Adrenal gland (tissue), 12 donors: ENCODE data around the gene TMEM207. TPM values are rescaled to one million over a fixed set of nuclear protein-coding genes. Genes with fewer than 3 reads are reported as not detected.

ENCODE experiments used
- DNase-seq, 7 donors: peaks; one replicate each; pipeline ENCODE4 v3.0.0-alpha.2; 2019 to 2020
- H3K27ac ChIP-seq, 5 donors: fragments of 200-600 bp; sonication (generic) in 4 of 5; 1 replicate in 3 of 5; 2 replicates in 2 of 5; pipeline versions ENCODE4 v1.5.1 to v1.8.0; 2016 to 2020; ENCODE audit warnings: mild to moderate bottlenecking in 1 of 5
- H3K27me3 ChIP-seq: fragments of 200-600 bp; 2 replicates; pipeline ENCODE4 v1.8.0; 2021
- H3K36me3 ChIP-seq, 2 donors: fragments of 200-600 bp; replicated peaks in 1 of 2; 1 replicate in 1 of 2; 2 replicates in 1 of 2; pipeline versions ENCODE4 v1.5.1 to v1.8.0; 2018 to 2022
- H3K4me1 ChIP-seq, 2 donors: fragments of 200-600 bp; replicated peaks in 1 of 2; 1 replicate in 1 of 2; 2 replicates in 1 of 2; pipeline versions ENCODE4 v1.5.1 to v1.8.0; 2018 to 2021
- H3K4me3 ChIP-seq, 4 donors: fragments of 200-600 bp; sonication (generic) in 3 of 4; one replicate each; pipeline ENCODE4 v1.5.1; 2016 to 2018
- H3K9me3 ChIP-seq, 3 donors: fragments of 200-600 bp; sonication (generic) in 1 of 3; replicated peaks in 1 of 3; 1 replicate in 2 of 3; 2 replicates in 1 of 3; pipeline versions ENCODE4 v1.5.1 to v1.8.0; 2016 to 2021
- CTCF ChIP-seq, 6 experiments: fragments of 450-650 bp in 4 of 6; fragments of 200-600 bp in 2 of 6; sonication (generic) in 1 of 6; IDR thresholded peaks; 1 replicate in 5 of 6; 2 replicates in 1 of 6; pipeline versions ENCODE4 v1.5.1 to v1.8.0; 2016 to 2021; ENCODE audit warnings: antibody characterized with exemption in 6 of 6, mild to moderate bottlenecking in 2 of 6, moderate library complexity in 1 of 6
- POLR2A ChIP-seq, 2 donors: fragments of 450-650 bp; IDR thresholded peaks; one replicate each; pipeline ENCODE4 v1.6.1; 2017; ENCODE audit warnings: antibody characterized with exemption in 2 of 2, mild to moderate bottlenecking in 2 of 2, moderate library complexity in 1 of 2
- WGBS, 4 donors: extraction: QIAGEN DNeasy Blood & Tissue Kit in 2 of 4; methylation state at CpG; one replicate each; pipeline versions ENCODE4 v1.1.5 to v1.1.7; 2013 to 2017; 5-methylcytosine and 5-hydroxymethylcytosine counted together
- intact Hi-C, 2 donors: fragments of 100-400 bp; cut with DNase I; formaldehyde crosslinking; loops; one replicate each; pipeline versions ENCODE4 v1.14.1 to v1.15.0; 2022 to 2023
- polyA plus RNA-seq, 3 donors: library from polyadenylated mRNA; stranded (reverse); fragments of 200-250 nt in 2 of 3; fragments of 350-450 nt in 1 of 3; fragmentation: Illumina TruSeq in 1 of 3; extraction: RNeasy Lipid Tissue Mini Kit (QIAGEN cat#74804) in 1 of 3; gene quantifications; one replicate each; pipeline ENCODE4 v1.2.3, GENCODE V29; 2013 to 2014
- total RNA-seq, 9 donors: library from RNA; depleted of rRNA in 4 of 9; stranded (reverse); fragments of >200 nt in 4 of 9; fragments of 120-200 nt in 1 of 9; fragmentation: NEBNext Ultra II Directional in 1 of 9; extraction: Animal tissue kit (Norgen Biotek cat#: 25700) in 1 of 9; gene quantifications; one replicate each; pipeline versions ENCODE4 v1.1.0 to v1.2.4, GENCODE V29; 2013 to 2023
- donor health status: healthy with polysubstance abuse.
- donor health status: Bipolar disorder and iron deficiency.
- donor health status: DM: yes; HTN: yes; CAD: no.
- donor health status: DM: no; HTN: no; CAD: no.
- donor health status: DM: no; HTN: no; CAD: no.
- donor health status: DM: yes; HTN: yes; CAD: no.

TMEM207 gene
- total and polyA plus RNA-seq, 12 donors = not detected

DNA sequence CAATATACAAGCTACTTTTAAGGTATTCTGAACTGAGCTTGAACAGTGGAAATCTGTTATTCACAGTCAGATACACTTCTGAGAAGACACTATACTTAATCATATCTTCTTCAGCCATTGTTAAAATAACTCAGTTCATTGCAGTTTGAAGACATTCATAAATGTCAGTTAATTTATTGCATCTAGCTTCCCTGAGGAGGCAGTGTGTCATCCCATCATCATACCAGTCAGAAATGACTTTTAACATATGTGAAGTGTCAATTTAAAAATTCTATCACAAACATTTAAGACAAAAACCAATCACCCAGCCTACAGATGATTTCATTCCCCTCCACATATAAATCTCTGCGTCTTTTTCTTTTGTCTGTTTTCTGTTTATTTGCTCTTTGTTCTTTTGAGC lies 7.5 kb downstream of the TMEM207 start:
- Histone ChIP-seq H3K4me1 (peaks cover 0 to 15% of the 10 kb centered on the region in 2 donors), H3K36me3 (no peaks in the 10 kb centered on the region), H3K4me3 (no peak overlapping the region), H3K27ac (no peak overlapping the region), H3K27me3 (no peaks in the 10 kb centered on the region), H3K9me3 (no peaks in the 10 kb centered on the region)
- no peak for DNase-seq
- WGBS, 4 donors = 86 to 100% (median 97%) methylated on average over 1 of the region's 1 CpG
- intact Hi-C loops = no loop called here
- TF ChIP-seq POLR2A (IDR thresholded peaks at IDR 0.05) = no peak
- no peak for TF ChIP-seq CTCF (IDR thresholded peaks at IDR 0.05)

GRCh38 chr3:190436331-190436730 lies 13.4 kb downstream of the TMEM207 start:
- intact Hi-C loops = no loop called here
- no peaks in the 10 kb centered on the region for H3K36me3 ChIP-seq
- H3K27ac ChIP-seq = no peak overlapping the region
- TF ChIP-seq POLR2A (IDR thresholded peaks at IDR 0.05) (no peak), CTCF (IDR thresholded peaks at IDR 0.05) (no peak)
- no peaks in the 10 kb centered on the region for H3K27me3 ChIP-seq
- WGBS, 4 donors = 69 to 81% (median 74%) methylated on average over 2 of the region's 2 CpGs
- H3K4me1 ChIP-seq = no peaks in the 10 kb centered on the region
- H3K9me3 ChIP-seq = no peaks in the 10 kb centered on the region
- no peak for DNase-seq
- no peak overlapping the region for H3K4me3 ChIP-seq

- H3K36me3 ChIP-seq = no peaks in the 10 kb centered on the region
- H3K27ac ChIP-seq = no peak overlapping the region
- H3K4me1 ChIP-seq = no peaks in the 10 kb centered on the region
- TF ChIP-seq POLR2A (IDR thresholded peaks at IDR 0.05) = no peak
- no peak for TF ChIP-seq CTCF (IDR thresholded peaks at IDR 0.05)
- no peaks in the 10 kb centered on the region for H3K9me3 ChIP-seq
- DNase-seq = no peak
- WGBS, 4 donors = 50 to 75% (median 66%) methylated on average over 3 of the region's 3 CpGs
- H3K27me3 ChIP-seq = no peaks in the 10 kb centered on the region
- H3K4me3 ChIP-seq = no peak overlapping the region
- intact Hi-C loops = no loop called here
These were observed 14.1 kb downstream of the TMEM207 start for GRCh38 chr3:190435618-190436017.

DNA sequence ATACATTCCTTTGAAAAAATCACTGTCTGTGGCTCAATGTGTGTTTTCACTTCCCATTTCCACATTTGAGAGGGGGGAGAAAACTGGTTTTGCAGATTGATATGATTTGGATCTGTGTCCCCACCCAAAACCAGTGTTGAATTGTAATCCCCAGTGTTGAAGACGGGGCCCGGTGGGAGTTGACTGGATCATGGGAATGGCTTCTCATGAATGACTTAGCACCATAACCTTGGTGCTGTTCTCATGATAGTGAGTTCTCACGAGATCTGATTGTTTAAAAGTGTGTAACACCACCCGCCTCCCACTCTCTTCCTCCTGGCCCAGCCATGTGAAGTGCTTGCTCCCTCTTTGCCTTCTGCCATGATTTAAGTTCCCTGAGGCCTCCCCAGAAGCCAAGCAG lies 16.1 kb downstream of the TMEM207 start:
- WGBS, 4 donors = 76 to 95% (median 92%) methylated on average over 4 of the region's 4 CpGs
- intact Hi-C loops = no loop called here

More for the DNA sequence above, 16.1 kb downstream of the TMEM207 start:
- no peaks in the 10 kb centered on the region for H3K27me3 ChIP-seq
- no peak overlapping the region for H3K27ac ChIP-seq
- no peaks in the 10 kb centered on the region for H3K4me1 ChIP-seq
- no peak for DNase-seq
- no peak overlapping the region for H3K4me3 ChIP-seq
- TF ChIP-seq CTCF (IDR thresholded peaks at IDR 0.05) (no peak), POLR2A (IDR thresholded peaks at IDR 0.05) (no peak)
- no peaks in the 10 kb centered on the region for H3K36me3 ChIP-seq
- H3K9me3 ChIP-seq = no peaks in the 10 kb centered on the region
